ENCODE data around the gene ELOVL2.

Gene ELOVL2

GRCh38 chr6:11043378-11043960 lies 636 bp downstream of the ELOVL2 start:
- no peak for TF ChIP-seq Cebpa-rat (IDR thresholded peaks at IDR 0.05)
- H3K9me3 ChIP-seq (replicated peaks in 1 of 11), result no peaks in the 10 kb centered on the region
- no peaks in the 10 kb centered on the region for H3K36me3 ChIP-seq
- H3K4me3 ChIP-seq, result peak overlapping the region; percentile 68 to 94 (median 88)
- peak overlapping the region; percentile 62 to 91 (median 79); a peak in 21 of 22 replicates for H3K9ac ChIP-seq
- peaks cover 0 to 27% (median 0%) of the 10 kb centered on the region in 11 experiments; a peak in 8 of 22 replicates for H3K27me3 ChIP-seq
- peaks cover 11 to 41% (median 24%) of the 10 kb centered on the region in 10 experiments for H3K4me1 ChIP-seq
- peak overlapping the region; percentile 73 to 99 (median 93) for H3K4me2 ChIP-seq
- H3K27ac ChIP-seq, result peak overlapping the region in 8 of 11 experiments; percentile 62 to 84 (median 80); a peak in 17 of 22 replicates
- H4K20me1 ChIP-seq, result 0 out of 22 replicates have a peak, but pooled peaks cover 0 to 5% (median 0%) of the 10 kb centered on the region in 11 experiments

DNA sequence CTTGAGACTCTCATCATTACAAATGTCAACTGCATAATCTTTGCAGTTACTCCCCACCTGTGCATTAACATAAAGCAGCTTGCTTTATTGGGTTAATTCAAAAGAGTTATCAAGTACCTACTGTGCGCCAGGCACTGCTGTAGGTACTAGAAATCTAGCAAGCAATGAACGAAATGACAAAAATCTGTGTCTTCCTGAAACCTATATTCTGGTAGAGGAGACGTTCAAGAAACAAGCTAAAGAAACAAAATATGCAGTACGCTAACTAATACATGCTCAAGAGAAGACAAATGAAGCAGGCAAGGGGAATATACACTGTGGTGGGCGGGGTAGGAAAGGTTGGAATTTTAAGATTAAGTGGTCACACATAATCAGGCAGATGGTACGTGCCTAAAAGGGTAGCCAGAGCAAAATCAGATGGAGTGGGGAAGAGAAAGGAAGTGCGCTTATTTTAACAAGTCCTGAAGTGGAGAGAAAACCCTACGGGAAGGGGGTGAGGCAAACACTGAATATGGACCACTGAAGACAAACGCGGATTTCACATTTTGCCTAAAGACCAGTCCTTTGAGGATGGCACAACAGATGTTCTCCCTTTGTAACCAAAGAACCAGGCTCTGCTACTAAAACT lies 1.2 kb downstream of the ELOVL2 start:
- Histone ChIP-seq H3K36me3 (no peaks in the 10 kb centered on the region), H4K20me1 (0 out of 22 replicates have a peak, but pooled peaks cover 0 to 5% (median 0%) of the 10 kb centered on the region in 11 experiments), H3K4me2 (peak overlapping the region; percentile 73 to 99 (median 93)), H3K4me3 (peak overlapping the region; percentile 68 to 94 (median 88)), H3K4me1 (peaks cover 11 to 41% (median 24%) of the 10 kb centered on the region in 10 experiments), H3K9me3 (replicated peaks in 1 of 11) (no peaks in the 10 kb centered on the region), H3K9ac (peak overlapping the region in 9 of 11 experiments; percentile 62 to 91 (median 79); a peak in 16 of 22 replicates), H3K27ac (peak overlapping the region in 7 of 11 experiments; percentile 71 to 84 (median 83); a peak in 11 of 22 replicates), H3K27me3 (peaks cover 0 to 27% (median 0%) of the 10 kb centered on the region in 11 experiments; a peak in 8 of 22 replicates)
- TF ChIP-seq Cebpa-rat (IDR thresholded peaks at IDR 0.05), result no peak

DNA sequence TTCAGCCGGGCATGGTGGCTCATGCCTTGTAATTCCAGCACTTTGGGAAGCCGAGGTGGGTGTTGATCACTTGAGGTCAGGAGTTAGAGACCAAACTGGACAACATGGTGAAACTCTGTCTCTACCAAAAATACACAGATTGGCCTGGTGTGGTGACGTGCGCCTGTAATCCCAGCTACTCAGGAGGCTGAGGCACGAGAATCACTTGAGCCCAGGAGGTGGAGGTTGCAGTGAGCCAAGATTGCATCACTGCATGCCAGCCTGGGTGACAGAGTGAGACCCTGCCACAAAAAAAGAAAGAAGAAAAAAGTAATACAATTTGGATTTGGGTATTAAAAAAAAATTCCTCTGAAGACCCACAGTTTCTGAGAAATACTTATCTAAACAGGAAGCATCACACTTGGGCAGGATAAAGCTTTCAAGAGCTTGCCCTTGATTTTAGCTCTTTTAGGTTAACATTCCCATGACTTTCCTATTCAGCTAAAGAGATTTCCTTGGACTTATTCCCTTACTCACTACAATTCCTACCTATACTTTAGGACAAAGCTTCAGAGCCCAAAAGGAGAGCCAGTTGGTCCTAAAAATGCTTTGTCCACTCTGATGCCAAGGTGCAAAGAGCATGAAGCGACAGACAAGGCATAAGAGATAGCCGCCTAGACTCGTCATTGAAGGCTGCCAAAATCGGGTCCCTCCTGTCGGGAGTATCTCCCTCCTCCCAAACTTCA lies 1.9 kb downstream of the ELOVL2 start:
- Histone ChIP-seq H3K27ac (peak overlapping the region in 2 of 11 experiments; percentile 83 to 84; a peak in 3 of 22 replicates), H3K9me3 (replicated peaks in 1 of 11) (no peaks in the 10 kb centered on the region), H3K4me2 (peak overlapping the region in 9 of 11 experiments; percentile 73 to 99 (median 92); a peak in 17 of 22 replicates), H3K9ac (peak overlapping the region in 3 of 11 experiments; percentile 87 to 91 (median 87); a peak in 6 of 22 replicates), H3K36me3 (no peaks in the 10 kb centered on the region), H3K4me1 (peaks cover 11 to 41% (median 24%) of the 10 kb centered on the region in 10 experiments), H4K20me1 (0 out of 22 replicates have a peak, but pooled peaks cover 0 to 5% (median 0%) of the 10 kb centered on the region in 11 experiments), H3K4me3 (peak overlapping the region in 6 of 10 experiments; percentile 88 to 94 (median 88); a peak in 7 of 20 replicates), H3K27me3 (peaks cover 0 to 27% (median 0%) of the 10 kb centered on the region in 11 experiments; a peak in 8 of 22 replicates)
- peak in 2 of 11 experiments; percentile 14 to 34; a peak in 1 of 22 replicates for TF ChIP-seq Cebpa-rat (IDR thresholded peaks at IDR 0.05)

- Histone ChIP-seq H3K27me3 (peaks cover 0 to 26% (median 0%) of the 10 kb centered on the region in 11 experiments; a peak in 8 of 22 replicates), H3K36me3 (0 out of 22 replicates have a peak, but pooled peaks cover 0 to 3% (median 0%) of the 10 kb centered on the region in 11 experiments), H3K9me3 (replicated peaks in 1 of 11) (no peaks in the 10 kb centered on the region), H4K20me1 (0 out of 22 replicates have a peak, but pooled peaks cover 0 to 5% (median 0%) of the 10 kb centered on the region in 11 experiments), H3K4me3 (no peak overlapping the region), H3K4me1 (peaks cover 8 to 41% (median 23%) of the 10 kb centered on the region in 10 experiments), H3K27ac (no peak overlapping the region), H3K9ac (no peak overlapping the region), H3K4me2 (peak overlapping the region in 2 of 11 experiments; percentile 29 to 31; a peak in 2 of 22 replicates)
- TF ChIP-seq Cebpa-rat (IDR thresholded peaks at IDR 0.05), result no peak
Measured at GRCh38 chr6:11040134-11040533, 4.0 kb downstream of the ELOVL2 start.

DNA sequence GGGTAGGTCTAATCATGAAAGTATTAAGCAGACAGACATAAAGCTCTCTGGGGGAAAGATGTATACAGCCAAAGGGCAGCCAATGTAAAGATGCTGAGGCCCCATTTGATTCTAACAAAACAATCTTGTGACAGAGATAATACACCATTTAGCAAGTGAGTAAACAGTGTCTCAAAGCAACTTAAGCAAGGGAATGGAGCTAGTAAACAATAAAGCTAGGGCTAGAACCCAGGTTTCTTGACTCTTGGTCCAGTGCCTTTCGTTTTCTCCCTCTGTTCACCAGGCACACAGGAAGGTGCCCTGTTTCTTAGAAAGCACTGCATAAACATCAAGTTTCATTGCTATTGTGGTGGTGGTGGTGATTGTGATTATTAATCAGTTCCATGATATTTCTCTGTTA lies 5.1 kb downstream of the ELOVL2 start:
- H3K4me2 ChIP-seq, result peak overlapping the region in 6 of 11 experiments; percentile 5 to 31 (median 11); a peak in 5 of 22 replicates
- H3K27me3 ChIP-seq, result peaks cover 0 to 18% (median 0%) of the 10 kb centered on the region in 11 experiments; a peak in 8 of 22 replicates
- H3K4me1 ChIP-seq, result peaks cover 0 to 41% (median 21%) of the 10 kb centered on the region in 10 experiments; a peak in 14 of 20 replicates
- H4K20me1 ChIP-seq, result 0 out of 22 replicates have a peak, but pooled peaks cover 0 to 5% (median 0%) of the 10 kb centered on the region in 11 experiments
- no peak for TF ChIP-seq Cebpa-rat (IDR thresholded peaks at IDR 0.05)
- no peak overlapping the region for H3K27ac ChIP-seq
- H3K36me3 ChIP-seq, result 0 out of 22 replicates have a peak, but pooled peaks cover 0 to 3% (median 0%) of the 10 kb centered on the region in 11 experiments
- H3K9me3 ChIP-seq (replicated peaks in 1 of 11), result no peaks in the 10 kb centered on the region
- no peak overlapping the region for H3K4me3 ChIP-seq
- no peak overlapping the region for H3K9ac ChIP-seq

- Histone ChIP-seq H3K36me3 (0 out of 22 replicates have a peak, but pooled peaks cover 0 to 3% (median 0%) of the 10 kb centered on the region in 11 experiments), H3K4me2 (no peak overlapping the region), H3K9me3 (replicated peaks in 1 of 11) (no peaks in the 10 kb centered on the region), H4K20me1 (0 out of 22 replicates have a peak, but pooled peaks cover 0 to 3% (median 0%) of the 10 kb centered on the region in 11 experiments), H3K4me1 (peaks cover 0 to 31% (median 7%) of the 10 kb centered on the region in 10 experiments; a peak in 11 of 20 replicates), H3K9ac (no peak overlapping the region), H3K27me3 (no peaks in the 10 kb centered on the region), H3K27ac (no peak overlapping the region), H3K4me3 (no peak overlapping the region)
- TF ChIP-seq Cebpa-rat (IDR thresholded peaks at IDR 0.05), result no peak
Measured at GRCh38 chr6:11036977-11037430, 7.1 kb downstream of the ELOVL2 start.

DNA sequence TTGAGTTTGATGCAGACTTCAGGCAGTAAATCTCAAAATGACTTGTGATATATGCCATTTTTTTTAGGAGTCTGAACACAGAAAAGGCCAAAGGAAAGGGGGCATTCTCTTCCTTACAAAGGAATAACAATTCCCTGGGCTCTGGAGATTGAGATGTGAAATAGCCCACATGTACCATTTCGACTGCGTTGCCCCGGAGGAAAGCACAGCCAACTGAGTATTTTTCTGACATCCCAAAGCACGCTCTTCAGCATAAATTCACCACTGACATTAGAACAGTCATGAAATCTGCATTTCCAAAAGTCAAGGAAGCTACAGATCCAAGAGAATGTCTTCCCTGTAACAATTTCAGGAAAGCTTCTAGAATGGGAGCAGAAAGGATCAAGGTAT lies 7.8 kb downstream of the ELOVL2 start:
- Histone ChIP-seq H3K9ac (no peak overlapping the region), H3K9me3 (replicated peaks in 1 of 11) (no peaks in the 10 kb centered on the region), H3K4me3 (no peak overlapping the region), H4K20me1 (0 out of 22 replicates have a peak, but pooled peaks cover 0 to 3% (median 0%) of the 10 kb centered on the region in 11 experiments), H3K36me3 (0 out of 22 replicates have a peak, but pooled peaks cover 0 to 3% (median 0%) of the 10 kb centered on the region in 11 experiments), H3K4me1 (peaks cover 0 to 24% (median 3%) of the 10 kb centered on the region in 10 experiments; a peak in 9 of 20 replicates), H3K4me2 (no peak overlapping the region), H3K27me3 (no peaks in the 10 kb centered on the region), H3K27ac (no peak overlapping the region)
- TF ChIP-seq Cebpa-rat (IDR thresholded peaks at IDR 0.05), result no peak

Data from BLaER1 treated with 17β-estradiol and CSF1 and Interleukin-3, amounts not matched to agents 10 nM and 100 nM (cell line).